ENCODE data around the gene NADK2. TPM values are rescaled to one million over a fixed set of nuclear protein-coding genes. Genes with fewer than 3 reads are reported as not detected.

Gene NADK2
- total and polyA plus RNA-seq, 2 donors from 2014 or later, result 15.4 to 27.9 TPM

GRCh38 chr5:36181774-36182173 lies 60.0 kb downstream of the NADK2 start:
- Histone ChIP-seq H3K4me1 (ENCODE audit: control insufficient read depth in 2 of 3, insufficient read depth in 2 of 3, low read depth in 1 of 3, low read length in 3 of 3) (no peaks in the 10 kb centered on the region), H3K36me3 (ENCODE audit: control insufficient read depth in 2 of 3, insufficient read depth in 3 of 3, low read length in 3 of 3) (peaks cover 2 to 16% (median 2%) of the 10 kb centered on the region in 3 donors), H3K4me3 (ENCODE audit: low read length in 3 of 3) (no peak overlapping the region), H3K27ac (ENCODE audit: low read depth in 2 of 2, low read length in 2 of 2) (no peak overlapping the region), H3K9ac (ENCODE audit: low read length in 3 of 3) (no peak overlapping the region), H3K9me3 (ENCODE audit: control insufficient read depth in 2 of 3, insufficient read depth in 1 of 3, low read length in 3 of 3) (no peaks in the 10 kb centered on the region), H3K27me3 (ENCODE audit: control insufficient read depth, insufficient read depth, low read length) (no peaks in the 10 kb centered on the region)
- no peak for FAIRE-seq
- DNase-seq, result no peak
- TF ChIP-seq CTCF (IDR thresholded peaks at IDR 0.05; ENCODE audit: borderline replicate concordance, extremely low read depth, insufficient read depth), result no peak
- intact Hi-C loops (cut with DNase I), result no loop called here

- Histone ChIP-seq H3K27ac (ENCODE audit: low read depth in 2 of 2, low read length in 2 of 2) (no peak overlapping the region), H3K36me3 (ENCODE audit: control insufficient read depth in 2 of 3, insufficient read depth in 3 of 3, low read length in 3 of 3) (peaks cover 2 to 16% (median 2%) of the 10 kb centered on the region in 3 donors), H3K27me3 (ENCODE audit: control insufficient read depth, insufficient read depth, low read length) (no peaks in the 10 kb centered on the region), H3K9me3 (ENCODE audit: control insufficient read depth in 2 of 3, insufficient read depth in 1 of 3, low read length in 3 of 3) (no peaks in the 10 kb centered on the region), H3K4me3 (ENCODE audit: low read length in 3 of 3) (no peak overlapping the region), H3K9ac (ENCODE audit: low read length in 3 of 3) (no peak overlapping the region), H3K4me1 (ENCODE audit: control insufficient read depth in 2 of 3, insufficient read depth in 2 of 3, low read depth in 1 of 3, low read length in 3 of 3) (no peaks in the 10 kb centered on the region)
- no peak for TF ChIP-seq CTCF (IDR thresholded peaks at IDR 0.05; ENCODE audit: borderline replicate concordance, extremely low read depth, insufficient read depth)
- no peak for FAIRE-seq
- DNase-seq, result no peak
- intact Hi-C loops (cut with DNase I), result no loop called here
Observed at GRCh38 chr5:36180556-36181350, 61.0 kb downstream of the NADK2 start.

GRCh38 chr5:36179950-36180349 lies 61.8 kb downstream of the NADK2 start:
- no peak for DNase-seq
- no peak for FAIRE-seq
- TF ChIP-seq CTCF (IDR thresholded peaks at IDR 0.05; ENCODE audit: borderline replicate concordance, extremely low read depth, insufficient read depth), result no peak
- intact Hi-C loops (cut with DNase I), result no loop called here
- Histone ChIP-seq H3K27me3 (ENCODE audit: control insufficient read depth, insufficient read depth, low read length) (no peaks in the 10 kb centered on the region), H3K9ac (ENCODE audit: low read length in 3 of 3) (no peak overlapping the region), H3K27ac (ENCODE audit: low read depth in 2 of 2, low read length in 2 of 2) (no peak overlapping the region), H3K4me1 (ENCODE audit: control insufficient read depth in 2 of 3, insufficient read depth in 2 of 3, low read depth in 1 of 3, low read length in 3 of 3) (no peaks in the 10 kb centered on the region), H3K4me3 (ENCODE audit: low read length in 3 of 3) (no peak overlapping the region), H3K9me3 (ENCODE audit: control insufficient read depth in 2 of 3, insufficient read depth in 1 of 3, low read length in 3 of 3) (no peaks in the 10 kb centered on the region), H3K36me3 (ENCODE audit: control insufficient read depth in 2 of 3, insufficient read depth in 3 of 3, low read length in 3 of 3) (peaks cover 2 to 16% (median 2%) of the 10 kb centered on the region in 3 donors)
